ENCODE data around the gene TPRX1. TPM values are rescaled to one million over a fixed set of nuclear protein-coding genes. Genes with fewer than 3 reads are reported as not detected.
A peak's percentile ranks its signal among the peaks of the same experiment; 100 is the strongest.

Gene TPRX1
- total and polyA plus RNA-seq, 2 donors (not counting 1 experiment from before 2014, with no cell fraction given), result not detected

GRCh38 chr19:47752440-47753211, 51.7 kb downstream of the TPRX1 start:
- Histone ChIP-seq H4K20me1 (ENCODE audit: control insufficient read depth, insufficient read depth, low read length, poor library complexity, severe bottlenecking) (peaks cover 84% of the 10 kb centered on the region), H2AFZ (ENCODE audit: insufficient read depth, low read depth, low read length, poor library complexity, severe bottlenecking) (no peak overlapping the region), H3K4me1 (ENCODE audit: control insufficient read depth in 2 of 2, insufficient read depth in 2 of 2, low read length in 2 of 2) (peaks cover 5 to 19% of the 10 kb centered on the region in 2 donors), H3K27me3 (replicated peaks in 1 of 4; ENCODE audit: control extremely low read depth in 1 of 4, control insufficient read depth in 3 of 4, insufficient read depth in 4 of 4, low read length in 3 of 4) (no peaks in the 10 kb centered on the region), H3K27ac (ENCODE audit: low read length in 2 of 2) (no peak overlapping the region), H3K9me3 (ENCODE audit: control extremely low read depth in 1 of 3, control insufficient read depth in 2 of 3, insufficient read depth in 1 of 3, low read length in 2 of 3) (peaks cover 0 to 4% (median 0%) of the 10 kb centered on the region in 3 donors), H3K79me2 (ENCODE audit: control insufficient read depth, insufficient read depth, low read length) (peaks cover 23% of the 10 kb centered on the region), H3K36me3 (replicated peaks in 1 of 2; ENCODE audit: control extremely low read depth in 1 of 2, control insufficient read depth in 1 of 2, extremely low read depth in 1 of 2, insufficient read depth in 2 of 2, low read length in 1 of 2) (peaks cover 0 to 89% of the 10 kb centered on the region in 2 experiments), H3K4me3 (ENCODE audit: control extremely low read depth in 1 of 5, extremely low read depth in 1 of 5, insufficient read depth in 1 of 5, low read depth in 2 of 5, low read length in 4 of 5) (no peak overlapping the region), H3K4me2 (replicated peaks; ENCODE audit: low read depth, low read length, poor library complexity, severe bottlenecking) (no peak overlapping the region), H3K9ac (ENCODE audit: low read length) (no peak overlapping the region)
- Mint-ChIP-seq H3K9me3 (ENCODE audit: insufficient read depth) (no peaks in the 10 kb centered on the region), H3K27me3 (no peaks in the 10 kb centered on the region), H3K4me1 (peaks cover 12% of the 10 kb centered on the region), H3K27ac (no peak overlapping the region), H3K4me3 (no peak overlapping the region)
- ATAC-seq (ENCODE audit: low read depth), result no peak
- CTCF ChIA-PET, result no interaction called here
- POLR2A ChIA-PET, result no interaction called here
- intact Hi-C loops (cut with micrococcal nuclease), result no loop called here
- TF ChIP-seq CTCF (IDR thresholded peaks at IDR 0.05) (no peak), EZH2 (IDR thresholded peaks at IDR 0.05; ENCODE audit: borderline replicate concordance, insufficient read depth, low read depth, low read length, poor library complexity, severe bottlenecking) (no peak)
- WGBS (ENCODE audit: insufficient coverage), result 79% methylated on average over 27 of the region's 27 CpGs
- peak; percentile 15 for DNase-seq

Small RNA genes lying within 50 kb of the gene (small RNA-seq; reads per million reads assigned to genes)
- gene AC008745.1 (ENCODE audit: insufficient read length, low read depth, low replicate concordance) (not detected), gene SNORD23 (ENCODE audit: insufficient read length, low read depth, low replicate concordance) (not detected)

Other genes starting within 250 kb of the TPRX1 start
- gene ZNF541, start 231.4 kb downstream of the TPRX1 start, total RNA-seq, result not detected in 2 replicates
- gene ZNF541, start 231.4 kb downstream of the TPRX1 start, polyA plus RNA-seq, result 0.03 TPM in 1 of 2 replicates, not detected in the other
- gene BICRA, start 195.4 kb downstream of the TPRX1 start, total RNA-seq, result 26.7 and 34.7 TPM in 2 replicates
- 11.9 and 14.1 TPM in 2 replicates for gene BICRA, start 195.4 kb downstream of the TPRX1 start, polyA plus RNA-seq
- gene EHD2, start 91.1 kb downstream of the TPRX1 start, total RNA-seq, result not detected in 2 replicates
- not detected in 2 replicates for gene EHD2, start 91.1 kb downstream of the TPRX1 start, polyA plus RNA-seq
- gene NOP53, start 59.0 kb downstream of the TPRX1 start, total RNA-seq, result 921 and 978 TPM in 2 replicates
- 526 and 634 TPM in 2 replicates for gene NOP53, start 59.0 kb downstream of the TPRX1 start, polyA plus RNA-seq
- gene SELENOW, start 25.8 kb downstream of the TPRX1 start, total RNA-seq, result 46.3 and 47.7 TPM in 2 replicates
- 56.4 and 73.7 TPM in 2 replicates for gene SELENOW, start 25.8 kb downstream of the TPRX1 start, polyA plus RNA-seq
- 0.07 TPM in 1 of 2 replicates, not detected in the other for gene CRX, start 17.4 kb upstream of the TPRX1 start, total RNA-seq
- not detected in 2 replicates for gene CRX, start 17.4 kb upstream of the TPRX1 start, polyA plus RNA-seq
- gene TPRX2, start 54.7 kb upstream of the TPRX1 start, total RNA-seq, result not detected in 2 replicates
- not detected in 2 replicates for gene TPRX2, start 54.7 kb upstream of the TPRX1 start, polyA plus RNA-seq
- gene SULT2A1, start 81.8 kb upstream of the TPRX1 start, total RNA-seq, result not detected in 2 replicates
- not detected in 2 replicates for gene SULT2A1, start 81.8 kb upstream of the TPRX1 start, polyA plus RNA-seq
- gene BSPH1, start 187.6 kb upstream of the TPRX1 start, total RNA-seq, result not detected in 2 replicates
- not detected in 2 replicates for gene BSPH1, start 187.6 kb upstream of the TPRX1 start, polyA plus RNA-seq
- gene ELSPBP1, start 190.1 kb upstream of the TPRX1 start, total RNA-seq, result not detected in 2 replicates
- not detected in 2 replicates for gene ELSPBP1, start 190.1 kb upstream of the TPRX1 start, polyA plus RNA-seq
- gene CABP5, start 239.5 kb upstream of the TPRX1 start, total RNA-seq, result not detected in 2 replicates
- gene CABP5, start 239.5 kb upstream of the TPRX1 start, polyA plus RNA-seq, result 0.20 TPM in 1 of 2 replicates, not detected in the other

Data from B cell (primary cell).